ENCODE data around the gene ERC2. TPM values are rescaled to one million over a fixed set of nuclear protein-coding genes. Genes with fewer than 3 reads are reported as not detected.

Gene ERC2
- total and polyA plus RNA-seq, 2 of the 8 experiments (the other 6 are each of a cell fraction or from before 2014, with no cell fraction given): 16.4 to 22.8 TPM

DNA sequence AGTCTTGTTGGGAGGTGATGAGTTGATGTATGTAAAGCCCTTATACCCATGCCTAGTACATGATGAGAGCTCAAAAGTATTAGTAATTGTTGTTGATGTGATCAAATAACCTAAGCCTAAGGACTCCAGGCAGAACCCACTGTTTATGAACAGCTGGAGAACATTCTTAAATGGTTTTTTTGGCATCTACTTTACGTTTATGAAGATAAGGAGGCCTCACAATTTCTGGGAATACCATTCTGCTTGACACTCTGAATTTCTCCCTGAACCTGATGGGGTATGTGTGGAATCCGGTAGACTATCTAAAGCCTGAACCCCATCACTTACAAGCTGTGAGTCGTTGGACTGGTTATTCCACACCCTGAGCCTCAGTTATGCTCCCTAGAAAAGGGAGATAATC lies 736.5 kb downstream of the ERC2 start (continued):
- TF ChIP-seq, protein P1, sequence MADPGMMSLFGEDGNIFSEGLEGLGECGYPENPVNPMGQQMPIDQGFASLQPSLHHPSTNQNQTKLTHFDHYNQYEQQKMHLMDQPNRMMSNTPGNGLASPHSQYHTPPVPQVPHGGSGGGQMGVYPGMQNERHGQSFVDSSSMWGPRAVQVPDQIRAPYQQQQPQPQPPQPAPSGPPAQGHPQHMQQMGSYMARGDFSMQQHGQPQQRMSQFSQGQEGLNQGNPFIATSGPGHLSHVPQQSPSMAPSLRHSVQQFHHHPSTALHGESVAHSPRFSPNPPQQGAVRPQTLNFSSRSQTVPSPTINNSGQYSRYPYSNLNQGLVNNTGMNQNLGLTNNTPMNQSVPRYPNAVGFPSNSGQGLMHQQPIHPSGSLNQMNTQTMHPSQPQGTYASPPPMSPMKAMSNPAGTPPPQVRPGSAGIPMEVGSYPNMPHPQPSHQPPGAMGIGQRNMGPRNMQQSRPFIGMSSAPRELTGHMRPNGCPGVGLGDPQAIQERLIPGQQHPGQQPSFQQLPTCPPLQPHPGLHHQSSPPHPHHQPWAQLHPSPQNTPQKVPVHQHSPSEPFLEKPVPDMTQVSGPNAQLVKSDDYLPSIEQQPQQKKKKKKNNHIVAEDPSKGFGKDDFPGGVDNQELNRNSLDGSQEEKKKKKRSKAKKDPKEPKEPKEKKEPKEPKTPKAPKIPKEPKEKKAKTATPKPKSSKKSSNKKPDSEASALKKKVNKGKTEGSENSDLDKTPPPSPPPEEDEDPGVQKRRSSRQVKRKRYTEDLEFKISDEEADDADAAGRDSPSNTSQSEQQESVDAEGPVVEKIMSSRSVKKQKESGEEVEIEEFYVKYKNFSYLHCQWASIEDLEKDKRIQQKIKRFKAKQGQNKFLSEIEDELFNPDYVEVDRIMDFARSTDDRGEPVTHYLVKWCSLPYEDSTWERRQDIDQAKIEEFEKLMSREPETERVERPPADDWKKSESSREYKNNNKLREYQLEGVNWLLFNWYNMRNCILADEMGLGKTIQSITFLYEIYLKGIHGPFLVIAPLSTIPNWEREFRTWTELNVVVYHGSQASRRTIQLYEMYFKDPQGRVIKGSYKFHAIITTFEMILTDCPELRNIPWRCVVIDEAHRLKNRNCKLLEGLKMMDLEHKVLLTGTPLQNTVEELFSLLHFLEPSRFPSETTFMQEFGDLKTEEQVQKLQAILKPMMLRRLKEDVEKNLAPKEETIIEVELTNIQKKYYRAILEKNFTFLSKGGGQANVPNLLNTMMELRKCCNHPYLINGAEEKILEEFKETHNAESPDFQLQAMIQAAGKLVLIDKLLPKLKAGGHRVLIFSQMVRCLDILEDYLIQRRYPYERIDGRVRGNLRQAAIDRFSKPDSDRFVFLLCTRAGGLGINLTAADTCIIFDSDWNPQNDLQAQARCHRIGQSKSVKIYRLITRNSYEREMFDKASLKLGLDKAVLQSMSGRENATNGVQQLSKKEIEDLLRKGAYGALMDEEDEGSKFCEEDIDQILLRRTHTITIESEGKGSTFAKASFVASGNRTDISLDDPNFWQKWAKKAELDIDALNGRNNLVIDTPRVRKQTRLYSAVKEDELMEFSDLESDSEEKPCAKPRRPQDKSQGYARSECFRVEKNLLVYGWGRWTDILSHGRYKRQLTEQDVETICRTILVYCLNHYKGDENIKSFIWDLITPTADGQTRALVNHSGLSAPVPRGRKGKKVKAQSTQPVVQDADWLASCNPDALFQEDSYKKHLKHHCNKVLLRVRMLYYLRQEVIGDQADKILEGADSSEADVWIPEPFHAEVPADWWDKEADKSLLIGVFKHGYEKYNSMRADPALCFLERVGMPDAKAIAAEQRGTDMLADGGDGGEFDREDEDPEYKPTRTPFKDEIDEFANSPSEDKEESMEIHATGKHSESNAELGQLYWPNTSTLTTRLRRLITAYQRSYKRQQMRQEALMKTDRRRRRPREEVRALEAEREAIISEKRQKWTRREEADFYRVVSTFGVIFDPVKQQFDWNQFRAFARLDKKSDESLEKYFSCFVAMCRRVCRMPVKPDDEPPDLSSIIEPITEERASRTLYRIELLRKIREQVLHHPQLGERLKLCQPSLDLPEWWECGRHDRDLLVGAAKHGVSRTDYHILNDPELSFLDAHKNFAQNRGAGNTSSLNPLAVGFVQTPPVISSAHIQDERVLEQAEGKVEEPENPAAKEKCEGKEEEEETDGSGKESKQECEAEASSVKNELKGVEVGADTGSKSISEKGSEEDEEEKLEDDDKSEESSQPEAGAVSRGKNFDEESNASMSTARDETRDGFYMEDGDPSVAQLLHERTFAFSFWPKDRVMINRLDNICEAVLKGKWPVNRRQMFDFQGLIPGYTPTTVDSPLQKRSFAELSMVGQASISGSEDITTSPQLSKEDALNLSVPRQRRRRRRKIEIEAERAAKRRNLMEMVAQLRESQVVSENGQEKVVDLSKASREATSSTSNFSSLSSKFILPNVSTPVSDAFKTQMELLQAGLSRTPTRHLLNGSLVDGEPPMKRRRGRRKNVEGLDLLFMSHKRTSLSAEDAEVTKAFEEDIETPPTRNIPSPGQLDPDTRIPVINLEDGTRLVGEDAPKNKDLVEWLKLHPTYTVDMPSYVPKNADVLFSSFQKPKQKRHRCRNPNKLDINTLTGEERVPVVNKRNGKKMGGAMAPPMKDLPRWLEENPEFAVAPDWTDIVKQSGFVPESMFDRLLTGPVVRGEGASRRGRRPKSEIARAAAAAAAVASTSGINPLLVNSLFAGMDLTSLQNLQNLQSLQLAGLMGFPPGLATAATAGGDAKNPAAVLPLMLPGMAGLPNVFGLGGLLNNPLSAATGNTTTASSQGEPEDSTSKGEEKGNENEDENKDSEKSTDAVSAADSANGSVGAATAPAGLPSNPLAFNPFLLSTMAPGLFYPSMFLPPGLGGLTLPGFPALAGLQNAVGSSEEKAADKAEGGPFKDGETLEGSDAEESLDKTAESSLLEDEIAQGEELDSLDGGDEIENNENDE (IDR thresholded peaks at IDR 0.05; ENCODE audit: insufficient replicate concordance, low read length): no peak
- TF ChIP-seq, protein P2, sequence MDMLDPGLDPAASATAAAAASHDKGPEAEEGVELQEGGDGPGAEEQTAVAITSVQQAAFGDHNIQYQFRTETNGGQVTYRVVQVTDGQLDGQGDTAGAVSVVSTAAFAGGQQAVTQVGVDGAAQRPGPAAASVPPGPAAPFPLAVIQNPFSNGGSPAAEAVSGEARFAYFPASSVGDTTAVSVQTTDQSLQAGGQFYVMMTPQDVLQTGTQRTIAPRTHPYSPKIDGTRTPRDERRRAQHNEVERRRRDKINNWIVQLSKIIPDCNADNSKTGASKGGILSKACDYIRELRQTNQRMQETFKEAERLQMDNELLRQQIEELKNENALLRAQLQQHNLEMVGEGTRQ (IDR thresholded peaks at IDR 0.05; ENCODE audit: low read length): no peak
- TF ChIP-seq, protein P3, sequence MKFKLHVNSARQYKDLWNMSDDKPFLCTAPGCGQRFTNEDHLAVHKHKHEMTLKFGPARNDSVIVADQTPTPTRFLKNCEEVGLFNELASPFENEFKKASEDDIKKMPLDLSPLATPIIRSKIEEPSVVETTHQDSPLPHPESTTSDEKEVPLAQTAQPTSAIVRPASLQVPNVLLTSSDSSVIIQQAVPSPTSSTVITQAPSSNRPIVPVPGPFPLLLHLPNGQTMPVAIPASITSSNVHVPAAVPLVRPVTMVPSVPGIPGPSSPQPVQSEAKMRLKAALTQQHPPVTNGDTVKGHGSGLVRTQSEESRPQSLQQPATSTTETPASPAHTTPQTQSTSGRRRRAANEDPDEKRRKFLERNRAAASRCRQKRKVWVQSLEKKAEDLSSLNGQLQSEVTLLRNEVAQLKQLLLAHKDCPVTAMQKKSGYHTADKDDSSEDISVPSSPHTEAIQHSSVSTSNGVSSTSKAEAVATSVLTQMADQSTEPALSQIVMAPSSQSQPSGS (IDR thresholded peaks at IDR 0.05; ENCODE audit: low read length): no peak
- no peak for TF ChIP-seq RBBP5 (IDR thresholded peaks at IDR 0.05; ENCODE audit: borderline replicate concordance, low read depth, low read length)
- no peak for TF ChIP-seq SIRT6 (IDR thresholded peaks at IDR 0.05; ENCODE audit: low read length)

Measured in H1 (cell line).